Measurements from ENCODE around the gene SZRD1. TPM values are rescaled to one million over a fixed set of nuclear protein-coding genes. Genes with fewer than 3 reads are reported as not detected.

SZRD1 gene
- total and polyA plus RNA-seq, 2 of the 8 experiments (the other 6 are each of a cell fraction or from before 2014, with no cell fraction given) = 97.8 to 108 TPM

DNA sequence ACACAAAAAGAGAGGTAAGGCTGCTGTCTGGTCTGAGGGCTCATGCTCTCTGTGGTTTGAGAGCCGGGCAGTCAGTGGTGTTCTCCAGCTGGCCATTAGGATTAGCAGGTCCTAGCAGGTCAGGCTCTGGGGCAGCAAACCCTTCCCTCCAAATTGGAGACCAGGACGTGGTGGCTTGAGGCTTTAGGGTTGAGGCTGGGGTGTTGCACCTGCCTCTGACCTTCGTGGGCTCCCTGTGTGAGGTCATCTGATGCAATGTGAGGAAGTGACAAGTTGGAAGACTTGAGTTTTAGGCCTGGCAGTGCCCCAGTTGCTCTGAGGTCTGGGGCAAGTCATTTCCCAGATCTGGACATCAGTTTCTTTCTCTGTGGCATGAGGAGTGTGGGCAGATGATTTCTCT, 24.4 kb downstream of the SZRD1 start:
- no peak overlapping the region for H3K4me3 ChIP-seq (ENCODE audit: extremely low read depth in 1 of 4, insufficient read depth in 2 of 4, low read depth in 3 of 4, low read length in 4 of 4)
- no peak overlapping the region for H2BK12ac ChIP-seq (ENCODE audit: low read depth, low read length)
- H2BK15ac ChIP-seq (ENCODE audit: low read length) = no peak overlapping the region
- peaks cover 30% of the 10 kb centered on the region for H3K79me1 ChIP-seq (ENCODE audit: low read depth, low read length)
- peaks cover 7 to 74% of the 10 kb centered on the region in 2 experiments for H3K79me2 ChIP-seq (ENCODE audit: control insufficient read depth in 1 of 2, insufficient read depth in 2 of 2, low read length in 2 of 2)
- DNase-seq (ENCODE audit: low read depth in 1 of 2, low spot score in 2 of 2) (no peak), FAIRE-seq (no peak)
- no peak overlapping the region for H3K18ac ChIP-seq (ENCODE audit: extremely low read depth, low read length)
- H3K4me1 ChIP-seq (replicated peaks in 1 of 4; ENCODE audit: control insufficient read depth in 3 of 4, insufficient read depth in 4 of 4, low read length in 3 of 4) = peaks cover 5 to 22% (median 18%) of the 10 kb centered on the region in 4 experiments
- no peak overlapping the region for H3K27ac ChIP-seq (ENCODE audit: low read depth, low read length)
- no peak overlapping the region for H4K5ac ChIP-seq (ENCODE audit: insufficient read length, low read depth, low read length)
- H2AK5ac ChIP-seq (ENCODE audit: low read depth, low read length) = 0 out of 2 replicates have a peak overlapping the region, but pooled peaks have one; percentile 1
- 91% methylated on average over 3 of the region's 3 CpGs; no CpG with 5 or more reads in 1 of the 2 experiments for WGBS, 2 experiments (ENCODE audit: extremely low coverage in 1 of 2, insufficient coverage in 1 of 2, insufficient read length in 1 of 2, insufficient replicate concordance in 2 of 2, low coverage in 1 of 2, low lambda C conversion rate in 2 of 2, missing lambda C conversion rate in 1 of 2)
- H2BK5ac ChIP-seq (ENCODE audit: low read depth, low read length) = peak overlapping the region; percentile 52; the same call in 1 of the 2 replicates
- H2BK20ac ChIP-seq (ENCODE audit: low read length) = no peak overlapping the region
- peaks cover 3 to 14% (median 9%) of the 10 kb centered on the region in 4 experiments; a peak in 6 of 8 replicates for H3K36me3 ChIP-seq (ENCODE audit: control insufficient read depth in 2 of 4, insufficient read depth in 4 of 4, low read length in 3 of 4)
- H2BK120ac ChIP-seq (replicated peaks; ENCODE audit: low read depth, low read length) = no peak overlapping the region
- no peak overlapping the region for H3K4ac ChIP-seq (replicated peaks; ENCODE audit: insufficient read length, low read depth, low read length)
- H3K14ac ChIP-seq (ENCODE audit: insufficient read length) = no peak overlapping the region
- H3K9me3 ChIP-seq (ENCODE audit: insufficient read depth in 2 of 2, low read depth in 1 of 2, low read length in 1 of 2) = no peaks in the 10 kb centered on the region
- no peak overlapping the region for H3K4me2 ChIP-seq (ENCODE audit: insufficient read depth in 1 of 2, low read depth in 2 of 2, low read length in 2 of 2)
- CTCF ChIA-PET (ENCODE audit: partially characterized antibody) = interaction anchor here (0.9 kb wide), 1 partner anchor 17 kb away, joined by 3 read pairs; no protein-coding TSS in a partner anchor
- no peak overlapping the region for H3K23ac ChIP-seq (ENCODE audit: insufficient read length)
- H4K20me1 ChIP-seq (replicated peaks in 1 of 2; ENCODE audit: control insufficient read depth in 1 of 2, insufficient read depth in 2 of 2, low read length in 2 of 2) = peaks cover 38 to 41% of the 10 kb centered on the region in 2 experiments
- H3K23me2 ChIP-seq (ENCODE audit: low read depth, low read length) = no peaks in the 10 kb centered on the region
- H3K56ac ChIP-seq (replicated peaks; ENCODE audit: insufficient read length, low read depth, low read length) = no peak overlapping the region
- no peaks in the 10 kb centered on the region for H3K27me3 ChIP-seq (replicated peaks in 1 of 4; ENCODE audit: control insufficient read depth in 3 of 4, extremely low read depth in 1 of 4, insufficient read depth in 3 of 4, low read length in 3 of 4)
- H2AFZ ChIP-seq (ENCODE audit: low read length) = no peak overlapping the region
- POLR2A ChIA-PET (ENCODE audit: partially characterized antibody) = interaction anchor here (1.6 to 1.9 kb wide), 2 partner anchors 9 to 17 kb away, joined by 5 read pairs; no protein-coding TSS in a partner anchor
- no peak overlapping the region for H4K91ac ChIP-seq (replicated peaks; ENCODE audit: insufficient read length, low read length)
- H3K9ac ChIP-seq (replicated peaks in 1 of 4; ENCODE audit: extremely low read depth in 1 of 4, low read depth in 3 of 4, low read length in 3 of 4) = no peak overlapping the region
- no peak for TF ChIP-seq SRF (IDR thresholded peaks at IDR 0.05; ENCODE audit: low read depth, low read length)
- no peak for TF ChIP-seq YY1 (IDR thresholded peaks at IDR 0.05; ENCODE audit: low read depth, low read length)
- no peak overlapping the region for H4K8ac ChIP-seq (ENCODE audit: extremely low read depth, insufficient read depth, low read length)

Data from H1 (cell line).